GM12872 (cell line): ENCODE results near the gene SLC25A12.

Experiments used
- TF ChIP-seq, protein P1 (sequence below): IDR thresholded peaks from 3 replicates; pipeline ENCODE4 v1.5.1; 2011; ENCODE audit warnings: low read depth, mild to moderate bottlenecking, low read length, moderate library complexity; ENCODE audit not compliant: insufficient read depth

SLC25A12 gene

DNA sequence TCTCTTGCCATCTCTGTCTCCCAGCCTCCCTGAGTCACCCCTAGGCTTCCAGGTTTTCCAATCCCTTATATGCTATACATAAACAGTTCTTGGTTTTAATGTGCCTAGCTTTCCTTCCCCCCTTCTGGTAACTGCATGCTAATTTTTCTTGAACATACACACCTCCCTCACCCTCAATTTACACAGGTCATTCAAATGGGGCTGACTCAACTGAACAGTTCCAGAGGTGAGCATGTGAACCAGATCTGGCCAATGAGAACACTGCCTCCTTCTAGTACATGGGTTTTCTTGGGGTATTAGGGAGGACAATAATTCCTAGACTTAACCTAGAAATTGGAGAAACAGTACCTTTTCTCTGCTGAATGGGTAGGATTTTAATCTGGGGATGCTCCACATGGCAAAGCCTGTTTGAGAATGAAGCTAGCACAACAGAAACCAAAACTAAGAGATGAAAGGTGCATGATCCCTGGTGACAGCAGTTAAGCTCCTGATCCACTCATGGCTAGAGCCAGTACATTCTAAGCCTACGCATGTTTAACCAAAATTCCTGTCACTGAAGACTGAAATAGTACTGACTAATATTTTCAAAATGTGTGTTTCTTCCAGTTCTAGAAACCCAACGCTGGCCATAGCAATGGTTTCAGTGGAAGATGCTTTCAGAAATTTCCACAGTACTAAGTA is 11.8 kb downstream of the SLC25A12 start:
- TF ChIP-seq, protein P1, sequence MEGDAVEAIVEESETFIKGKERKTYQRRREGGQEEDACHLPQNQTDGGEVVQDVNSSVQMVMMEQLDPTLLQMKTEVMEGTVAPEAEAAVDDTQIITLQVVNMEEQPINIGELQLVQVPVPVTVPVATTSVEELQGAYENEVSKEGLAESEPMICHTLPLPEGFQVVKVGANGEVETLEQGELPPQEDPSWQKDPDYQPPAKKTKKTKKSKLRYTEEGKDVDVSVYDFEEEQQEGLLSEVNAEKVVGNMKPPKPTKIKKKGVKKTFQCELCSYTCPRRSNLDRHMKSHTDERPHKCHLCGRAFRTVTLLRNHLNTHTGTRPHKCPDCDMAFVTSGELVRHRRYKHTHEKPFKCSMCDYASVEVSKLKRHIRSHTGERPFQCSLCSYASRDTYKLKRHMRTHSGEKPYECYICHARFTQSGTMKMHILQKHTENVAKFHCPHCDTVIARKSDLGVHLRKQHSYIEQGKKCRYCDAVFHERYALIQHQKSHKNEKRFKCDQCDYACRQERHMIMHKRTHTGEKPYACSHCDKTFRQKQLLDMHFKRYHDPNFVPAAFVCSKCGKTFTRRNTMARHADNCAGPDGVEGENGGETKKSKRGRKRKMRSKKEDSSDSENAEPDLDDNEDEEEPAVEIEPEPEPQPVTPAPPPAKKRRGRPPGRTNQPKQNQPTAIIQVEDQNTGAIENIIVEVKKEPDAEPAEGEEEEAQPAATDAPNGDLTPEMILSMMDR, result no peak

DNA sequence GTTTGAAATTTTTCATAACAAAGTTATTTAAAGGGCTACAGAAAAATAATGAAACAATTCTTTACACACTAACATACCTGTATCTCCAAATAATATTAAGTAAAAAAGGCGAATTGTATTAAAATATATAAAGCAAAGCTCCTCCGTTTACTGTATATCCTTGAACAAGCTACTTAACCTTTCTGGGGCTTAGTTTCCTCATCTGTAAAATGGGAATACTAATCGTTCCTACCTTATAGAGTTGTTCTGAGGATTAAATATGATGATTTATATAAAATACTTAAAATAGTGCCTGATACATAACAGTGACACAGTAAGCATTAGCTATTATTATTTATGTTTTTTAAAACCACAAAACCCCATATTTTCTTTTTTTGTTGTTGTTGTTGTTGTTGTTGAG is 13.3 kb downstream of the SLC25A12 start:
- TF ChIP-seq, protein P1, result no peak

DNA sequence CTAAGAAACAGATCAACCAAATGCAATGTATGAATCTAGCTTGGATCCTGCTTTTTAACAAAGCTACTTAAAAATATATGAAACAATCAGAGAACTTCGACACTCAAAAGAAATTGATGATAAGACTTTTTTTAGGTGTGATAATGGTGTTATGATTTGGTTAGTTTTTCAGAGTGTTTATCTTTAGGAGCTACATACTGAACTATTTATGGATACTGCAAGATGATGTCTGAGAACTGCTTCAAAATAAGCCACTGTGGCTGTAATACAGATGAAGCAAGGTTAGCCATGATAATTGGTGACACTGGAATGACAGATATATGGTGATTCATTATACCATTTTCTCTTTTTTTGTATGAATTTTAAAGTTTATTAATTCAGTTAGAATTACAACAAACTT is 14.2 kb downstream of the SLC25A12 start:
- TF ChIP-seq, protein P1, result no peak

DNA sequence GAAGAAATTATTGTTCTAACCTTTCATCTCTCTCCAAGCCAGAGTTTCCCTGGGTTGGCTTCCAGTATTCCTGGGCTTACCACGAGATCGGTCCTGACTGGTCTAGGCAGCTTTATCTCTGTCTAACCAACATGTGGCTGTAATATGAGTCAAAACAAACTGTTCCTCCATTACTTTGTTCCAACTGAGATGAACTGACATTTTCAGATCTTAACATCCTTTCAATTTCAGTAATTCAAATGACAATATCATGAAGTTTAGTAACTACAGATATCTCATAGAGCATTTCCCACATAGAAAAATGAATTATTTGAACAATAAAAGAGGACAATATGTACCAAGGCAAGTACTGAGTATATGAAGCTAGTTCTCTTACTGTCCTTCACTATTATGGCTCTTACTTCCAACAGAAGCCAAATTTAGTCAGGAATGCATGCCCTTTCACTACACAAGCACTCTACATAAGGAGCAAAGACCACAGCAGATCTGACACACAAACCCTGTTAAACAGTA is 15.5 kb downstream of the SLC25A12 start:
- TF ChIP-seq, protein P1, result no peak

DNA sequence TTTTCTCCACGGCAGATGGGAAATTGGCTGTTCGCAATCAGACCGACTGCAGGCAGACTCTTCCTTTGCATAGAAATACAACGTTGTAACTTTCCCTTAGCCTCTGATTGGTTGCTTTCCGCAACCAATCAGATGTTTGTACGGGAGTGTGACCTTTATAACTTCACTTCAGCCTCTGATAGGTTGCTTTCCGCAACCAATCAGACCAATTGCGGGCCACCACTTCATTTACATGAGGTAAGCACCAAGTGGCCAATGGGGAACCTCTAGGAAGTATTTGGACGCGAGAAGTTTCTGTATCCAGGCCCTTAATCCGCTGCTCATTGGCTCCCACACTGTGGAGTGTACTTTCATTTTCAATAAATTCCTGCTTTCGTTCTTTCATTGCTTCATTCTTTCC is 19.1 kb downstream of the SLC25A12 start:
- TF ChIP-seq, protein P1, result no peak

DNA sequence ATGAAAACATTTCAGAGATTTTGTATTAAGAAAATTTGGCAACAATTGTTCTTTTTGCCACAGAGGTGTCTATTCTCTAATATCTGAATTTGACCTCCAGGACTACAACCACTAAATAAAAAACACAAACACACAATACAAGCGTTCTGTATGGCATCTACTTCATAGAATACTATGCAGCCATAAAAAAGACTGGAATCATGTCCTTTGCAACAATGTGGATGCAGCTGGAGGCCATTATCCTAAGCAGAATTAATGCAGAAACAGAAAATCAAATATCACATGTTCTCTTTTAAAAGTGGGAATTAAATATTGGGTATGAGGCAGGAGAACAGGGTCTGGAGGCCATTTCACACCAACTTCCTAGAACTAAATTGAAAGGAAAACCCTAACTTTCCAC is 19.5 kb downstream of the SLC25A12 start:
- TF ChIP-seq, protein P1, result no peak

DNA sequence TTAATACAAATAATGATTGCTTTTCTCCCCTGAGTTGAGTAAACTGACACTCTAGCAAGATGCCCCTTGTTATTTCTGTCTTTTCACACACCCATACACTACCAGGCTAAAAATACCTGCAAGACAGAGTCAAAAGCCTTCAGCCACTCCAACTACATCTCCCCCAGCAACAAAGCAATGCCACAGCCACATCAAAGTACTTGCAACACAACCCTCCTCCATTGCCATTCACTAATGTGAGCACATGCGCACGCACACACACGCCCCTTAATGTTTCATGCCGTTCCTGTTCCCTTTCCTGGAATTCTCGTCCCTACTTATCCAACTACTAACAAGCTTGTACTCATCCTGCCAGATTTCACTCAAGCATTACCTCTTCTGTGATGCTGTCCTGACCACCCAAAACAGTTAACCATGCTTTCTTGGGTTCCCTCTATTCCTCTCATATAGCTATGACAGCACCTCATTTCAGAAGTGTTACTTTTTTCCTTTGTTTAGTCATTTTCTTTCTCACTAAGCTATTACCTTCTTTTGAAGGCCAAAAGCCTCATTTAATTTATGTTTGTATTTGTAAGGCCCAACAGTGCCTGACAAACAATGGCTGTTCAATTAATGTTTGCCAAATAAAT is 29.6 kb downstream of the SLC25A12 start:
- TF ChIP-seq, protein P1, result no peak
